ENCODE data around the gene ZNF565. TPM values are rescaled to one million over a fixed set of nuclear protein-coding genes. Genes with fewer than 3 reads are reported as not detected.
A peak's percentile ranks its signal among the peaks of the same experiment; 100 is the strongest.

ZNF565 gene
- total RNA-seq, 1 experiment from 2014 or later = 4.9 TPM

- POLR2A ChIA-PET = no interaction called here
- TF ChIP-seq TCF7L2 (IDR thresholded peaks at IDR 0.05; ENCODE audit: low read depth, low read length) (no peak), POLR2AphosphoS5 (IDR thresholded peaks at IDR 0.05; ENCODE audit: low read depth, low read length) (no peak; the same call in 1 of the 2 replicates), SIN3A (IDR thresholded peaks at IDR 0.05; ENCODE audit: borderline replicate concordance, insufficient read depth, low read depth, low read length) (no peak)
- TF ChIP-seq, protein P1, sequence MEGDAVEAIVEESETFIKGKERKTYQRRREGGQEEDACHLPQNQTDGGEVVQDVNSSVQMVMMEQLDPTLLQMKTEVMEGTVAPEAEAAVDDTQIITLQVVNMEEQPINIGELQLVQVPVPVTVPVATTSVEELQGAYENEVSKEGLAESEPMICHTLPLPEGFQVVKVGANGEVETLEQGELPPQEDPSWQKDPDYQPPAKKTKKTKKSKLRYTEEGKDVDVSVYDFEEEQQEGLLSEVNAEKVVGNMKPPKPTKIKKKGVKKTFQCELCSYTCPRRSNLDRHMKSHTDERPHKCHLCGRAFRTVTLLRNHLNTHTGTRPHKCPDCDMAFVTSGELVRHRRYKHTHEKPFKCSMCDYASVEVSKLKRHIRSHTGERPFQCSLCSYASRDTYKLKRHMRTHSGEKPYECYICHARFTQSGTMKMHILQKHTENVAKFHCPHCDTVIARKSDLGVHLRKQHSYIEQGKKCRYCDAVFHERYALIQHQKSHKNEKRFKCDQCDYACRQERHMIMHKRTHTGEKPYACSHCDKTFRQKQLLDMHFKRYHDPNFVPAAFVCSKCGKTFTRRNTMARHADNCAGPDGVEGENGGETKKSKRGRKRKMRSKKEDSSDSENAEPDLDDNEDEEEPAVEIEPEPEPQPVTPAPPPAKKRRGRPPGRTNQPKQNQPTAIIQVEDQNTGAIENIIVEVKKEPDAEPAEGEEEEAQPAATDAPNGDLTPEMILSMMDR (IDR thresholded peaks at IDR 0.05) = no peak
- CTCF ChIA-PET = no interaction called here
- in situ Hi-C loops (cut with HindIII; ENCODE audit: low pct_unique_long_range_greater_than_20kb, low sequenced_read_pairs) (no loop called here), intact Hi-C loops (cut with micrococcal nuclease; ENCODE audit: unreplicated experiment) (no loop called here)
- ATAC-seq (no peak), DNase-seq (ENCODE audit: low read depth, low spot score) (no peak)
- H3K27ac ChIP-seq (ENCODE audit: low read length) = no peak overlapping the region
- peaks cover 6% of the 10 kb centered on the region; the same call in 1 of the 2 replicates for H3K36me3 ChIP-seq (ENCODE audit: control insufficient read depth, insufficient read depth, low read length)
- no peaks in the 10 kb centered on the region for H3K27me3 ChIP-seq (ENCODE audit: control insufficient read depth, insufficient read depth, low read length)
- no TSS peak for BruUV-seq (replicated peaks)
- no peak overlapping the region for H3K4me3 ChIP-seq (ENCODE audit: low read depth in 2 of 2, low read length in 2 of 2)
- no peaks in the 10 kb centered on the region for H3K4me1 ChIP-seq (ENCODE audit: control insufficient read depth, insufficient read depth, low read length)
- no peaks in the 10 kb centered on the region for H3K9me3 ChIP-seq (ENCODE audit: control insufficient read depth, insufficient read depth, low read depth, low read length)
Measured at GRCh38 chr19:36150586-36150985, 63.9 kb downstream of the ZNF565 start.

GRCh38 chr19:36149673-36150406, 64.6 kb downstream of the ZNF565 start:
- ATAC-seq = no peak
- no peak overlapping the region for H3K27ac ChIP-seq (ENCODE audit: low read length)
- no peaks in the 10 kb centered on the region for H3K27me3 ChIP-seq (ENCODE audit: control insufficient read depth, insufficient read depth, low read length)
- peaks cover 8% of the 10 kb centered on the region; the same call in 1 of the 2 replicates for H3K36me3 ChIP-seq (ENCODE audit: control insufficient read depth, insufficient read depth, low read length)
- H3K4me3 ChIP-seq (ENCODE audit: low read depth in 2 of 2, low read length in 2 of 2) = no peak overlapping the region
- TF ChIP-seq REST (IDR thresholded peaks at IDR 0.05; ENCODE audit: insufficient read depth in 1 of 2, low read depth in 2 of 2, low read length in 1 of 2) (no peak), TCF7L2 (IDR thresholded peaks at IDR 0.05; ENCODE audit: low read depth, low read length) (no peak), SIN3A (IDR thresholded peaks at IDR 0.05; ENCODE audit: borderline replicate concordance, insufficient read depth, low read depth, low read length) (no peak), POLR2AphosphoS5 (IDR thresholded peaks at IDR 0.05; ENCODE audit: low read depth, low read length) (no peak)
- TF ChIP-seq, protein P1 (IDR thresholded peaks at IDR 0.05) = no peak
- TSS peak; percentile 70 for BruUV-seq (replicated peaks)
- no peak for DNase-seq (ENCODE audit: low read depth, low spot score)
- intact Hi-C loops (cut with micrococcal nuclease; ENCODE audit: unreplicated experiment) = no loop called here
- ChIA-PET CTCF (no interaction called here), POLR2A (no interaction called here)
- H3K9me3 ChIP-seq (ENCODE audit: control insufficient read depth, insufficient read depth, low read depth, low read length) = no peaks in the 10 kb centered on the region
- in situ Hi-C loops (cut with HindIII; ENCODE audit: low pct_unique_long_range_greater_than_20kb, low sequenced_read_pairs) = no loop called here
- H3K4me1 ChIP-seq (ENCODE audit: control insufficient read depth, insufficient read depth, low read length) = no peaks in the 10 kb centered on the region

All from Panc1 (cell line).